HCT116 (cell line): Measurements from ENCODE around the gene TEPSIN. TPM values are rescaled to one million over a fixed set of nuclear protein-coding genes. Genes with fewer than 3 reads are reported as not detected.
A peak's percentile ranks its signal among the peaks of the same experiment; 100 is the strongest.

ENCODE experiments used
- ATAC-seq: fragments of 200-7000 bp; cut with Tn5 transposase; 2 replicates; pipeline ENCODE4 v1.9.1; 2020; ENCODE audit warnings: mild to moderate bottlenecking, moderate library complexity
- BruUV-seq: library from RNA; stranded (reverse); fragments of 400-500 nt; replicated peaks from 2 replicates; lab custom pipeline; 2021; lab: Mats Ljungman, UMichigan
- CTCF ChIA-PET: fragments of 300-600 bp; sonication (Branson Sonifier 250); formaldehyde crosslinking; loops from one replicate; lab custom pipeline; 2021; ENCODE audit warnings: antibody characterized with exemption; lab: Charles Lee
- POLR2A ChIA-PET: fragments of 300-600, 350-600 bp; sonication (Branson Sonifier 250); formaldehyde crosslinking; loops from one replicate; lab custom pipeline; 2021; ENCODE audit warnings: antibody characterized with exemption; lab: Charles Lee
- RAD21 ChIA-PET, 2 experiments: fragments of 300-600 bp; sonication (Branson Sonifier 250); formaldehyde crosslinking; loops; one replicate each; lab custom pipeline; 2023; ENCODE audit warnings: low total read pairs in 2 of 2; ENCODE audit not compliant: uncharacterized antibody in 2 of 2, unreplicated experiment in 2 of 2, low non-redundant PET in 1 of 2; lab: Charles Lee
- DNase-seq: peaks from one replicate; pipeline ENCODE4 v3.0.0-alpha.2; 2010; ENCODE audit warnings: low read depth, low spot score
- H2AFZ ChIP-seq: fragments of 200-600 bp; shearing (Covaris generic), sonication (generic); 2 replicates; pipeline ENCODE4 v1.6.1; 2017; ENCODE audit warnings: low read depth, mixed run types, mixed read lengths, antibody characterized with exemption, low read length; ENCODE audit not compliant: poor library complexity, severe bottlenecking
- H3K27ac ChIP-seq: 2 replicates; pipeline ENCODE4 v1.5.1; 2012; ENCODE audit warnings: low read depth, low read length
- H3K27me3 ChIP-seq: fragments of 200-600 bp; sonication (generic); 2 replicates; pipeline ENCODE4 v1.6.1; 2016; ENCODE audit warnings: mixed run types, low read length, mixed read lengths; ENCODE audit not compliant: insufficient read depth
- H3K36me3 ChIP-seq, 2 experiments: fragments of 200-500 bp in 1 of 2; fragments of 200-600 bp in 1 of 2; sonication (Bioruptor generic) in 1 of 2; sonication (generic) in 1 of 2; 2 replicates each; pipeline versions ENCODE4 v1.5.1 to v1.6.1; 2014 to 2016; ENCODE audit warnings: low read length in 2 of 2, inconsistent platforms in 1 of 2, mixed read lengths in 1 of 2, mixed run types in 1 of 2; ENCODE audit not compliant: insufficient read depth in 2 of 2, control insufficient read depth in 1 of 2
- H3K4me1 ChIP-seq, 2 experiments: fragments of 200-600 bp in 1 of 2; sonication (generic) in 1 of 2; 2 replicates each; pipeline versions ENCODE4 v1.5.1 to v1.6.1; 2012 to 2017; ENCODE audit warnings: low read length in 2 of 2, inconsistent platforms in 1 of 2, mild to moderate bottlenecking in 1 of 2, mixed read lengths in 1 of 2, mixed run types in 1 of 2, moderate library complexity in 1 of 2; ENCODE audit not compliant: insufficient read depth in 2 of 2, control insufficient read depth in 1 of 2
- H3K4me2 ChIP-seq: fragments of 200-600 bp; sonication (generic); 2 replicates; pipeline ENCODE4 v1.6.1; 2017; ENCODE audit warnings: mixed run types, low read length, mixed read lengths
- H3K4me3 ChIP-seq, 2 experiments: fragments of 200-600 bp in 1 of 2; sonication (generic) in 1 of 2; replicated peaks in 1 of 2; 2 replicates each; pipeline ENCODE4 v1.5.1; 2011 to 2016; ENCODE audit warnings: low read length in 2 of 2, control low read depth in 1 of 2, low read depth in 1 of 2, mild to moderate bottlenecking in 1 of 2, mixed read lengths in 1 of 2, mixed run types in 1 of 2
- H3K79me2 ChIP-seq: fragments of 200-600 bp; sonication (generic); 2 replicates; pipeline ENCODE4 v1.6.1; 2017; ENCODE audit warnings: mild to moderate bottlenecking, mixed run types, low read length, moderate library complexity, mixed read lengths; ENCODE audit not compliant: insufficient read depth
- H3K9ac ChIP-seq: fragments of 200-600 bp; sonication (generic); 2 replicates; pipeline ENCODE4 v1.6.1; 2016; ENCODE audit warnings: low read length, mixed read lengths
- H3K9me2 ChIP-seq: fragments of 200-600 bp; sonication (generic), shearing (Covaris generic); 2 replicates; pipeline ENCODE4 v1.6.1; 2017; ENCODE audit warnings: mixed run types, mild to moderate bottlenecking, moderate library complexity; ENCODE audit not compliant: insufficient read depth
- H3K9me3 ChIP-seq, 2 experiments: fragments of 200-500 bp in 1 of 2; fragments of 200-600 bp in 1 of 2; sonication (Bioruptor generic) in 1 of 2; sonication (generic) in 1 of 2; 2 replicates each; pipeline ENCODE4 v1.6.1; 2014 to 2017; ENCODE audit warnings: low read length in 2 of 2, mixed read lengths in 2 of 2, inconsistent platforms in 1 of 2, low read depth in 1 of 2, mild to moderate bottlenecking in 1 of 2, mixed run types in 1 of 2, moderate library complexity in 1 of 2; ENCODE audit not compliant: control insufficient read depth in 1 of 2, insufficient read depth in 1 of 2
- H4K20me1 ChIP-seq: fragments of 200-600 bp; sonication (generic), shearing (Covaris generic); 2 replicates; pipeline ENCODE4 v1.6.1; 2017; ENCODE audit warnings: mixed run types, mild to moderate bottlenecking, moderate library complexity; ENCODE audit not compliant: insufficient read depth
- ATF3 ChIP-seq: IDR thresholded peaks from 2 replicates; pipeline ENCODE4 v1.6.1; 2012
- EGR1 ChIP-seq: IDR thresholded peaks from 2 replicates; pipeline ENCODE4 v1.6.1; 2012; ENCODE audit warnings: low read depth
- EZH2phosphoT487 ChIP-seq: fragments of 200-600 bp; IDR thresholded peaks from 2 replicates; pipeline ENCODE4 v1.6.1; 2018; ENCODE audit warnings: antibody characterized with exemption, borderline replicate concordance
- FOSL1 ChIP-seq: IDR thresholded peaks from 2 replicates; pipeline ENCODE4 v1.6.1; 2012; ENCODE audit warnings: low read depth
- MAX ChIP-seq: IDR thresholded peaks from 2 replicates; pipeline ENCODE4 v1.6.1; 2012
- RAD21 ChIP-seq: IDR thresholded peaks from 2 replicates; pipeline ENCODE4 v1.6.1; 2012; ENCODE audit warnings: low read depth, mild to moderate bottlenecking
- SIN3A ChIP-seq: IDR thresholded peaks from 2 replicates; pipeline ENCODE4 v1.6.1; 2012; ENCODE audit warnings: low read depth
- SP1 ChIP-seq: IDR thresholded peaks from 2 replicates; pipeline ENCODE4 v1.6.1; 2012; ENCODE audit warnings: low read depth
- SRF ChIP-seq: IDR thresholded peaks from 2 replicates; pipeline ENCODE4 v1.6.1; 2012; ENCODE audit warnings: low read depth
- TCF7L2 ChIP-seq: IDR thresholded peaks from 2 replicates; pipeline ENCODE4 v1.7.0; 2011; ENCODE audit warnings: borderline replicate concordance, inconsistent platforms; ENCODE audit not compliant: insufficient read depth, insufficient read length; ENCODE audit errors: extremely low read depth
- ZFX ChIP-seq: fragments of 450-650 bp; IDR thresholded peaks from 2 replicates; pipeline ENCODE4 v1.6.1; 2017
- intact Hi-C: fragments of 100-400 bp; cut with micrococcal nuclease; formaldehyde crosslinking; loops from 2 replicates; pipeline ENCODE4 v1.10.0; 2022
- total RNA-seq: library from RNA; stranded (reverse); gene quantifications from one replicate; pipeline ENCODE4 v1.2.1, GENCODE V29; 2021; ENCODE audit not compliant: unreplicated experiment
- TF ChIP-seq, protein P1 (sequence below), 3 experiments: fragments of 200-600 bp in 1 of 3; sonication (generic) in 1 of 3; IDR thresholded peaks in 2 of 3; conservative IDR thresholded peaks in 1 of 3; 2 replicates each; pipeline ENCODE4 v1.5.1; 2012 to 2017; ENCODE audit warnings: low read depth in 2 of 3, low read length in 2 of 3, antibody characterized with exemption in 1 of 3, borderline replicate concordance in 1 of 3, control low read depth in 1 of 3, mild to moderate bottlenecking in 1 of 3, mixed read lengths in 1 of 3, mixed run types in 1 of 3, moderate library complexity in 1 of 3; ENCODE audit not compliant: insufficient read depth in 1 of 3

TEPSIN gene
- total RNA-seq, 1 experiment from 2014 or later, result 50.6 TPM

GRCh38 chr17:81187586-81188490 lies 51.0 kb downstream of the TEPSIN start:
- Histone ChIP-seq H3K4me3 (no peak overlapping the region), H3K4me1 (no peaks in the 10 kb centered on the region), H3K9me2 (no peaks in the 10 kb centered on the region), H3K27me3 (no peaks in the 10 kb centered on the region), H3K36me3 (no peaks in the 10 kb centered on the region)
- no TSS peak for BruUV-seq
- POLR2A ChIA-PET, result no interaction called here
- TF ChIP-seq ZFX (no peak), MAX (no peak), SIN3A (no peak), EGR1 (no peak), TCF7L2 (no peak), FOSL1 (no peak), EZH2phosphoT487 (no peak), SP1 (no peak), ATF3 (no peak), RAD21 (no peak), SRF (no peak)
- TF ChIP-seq, protein P1, sequence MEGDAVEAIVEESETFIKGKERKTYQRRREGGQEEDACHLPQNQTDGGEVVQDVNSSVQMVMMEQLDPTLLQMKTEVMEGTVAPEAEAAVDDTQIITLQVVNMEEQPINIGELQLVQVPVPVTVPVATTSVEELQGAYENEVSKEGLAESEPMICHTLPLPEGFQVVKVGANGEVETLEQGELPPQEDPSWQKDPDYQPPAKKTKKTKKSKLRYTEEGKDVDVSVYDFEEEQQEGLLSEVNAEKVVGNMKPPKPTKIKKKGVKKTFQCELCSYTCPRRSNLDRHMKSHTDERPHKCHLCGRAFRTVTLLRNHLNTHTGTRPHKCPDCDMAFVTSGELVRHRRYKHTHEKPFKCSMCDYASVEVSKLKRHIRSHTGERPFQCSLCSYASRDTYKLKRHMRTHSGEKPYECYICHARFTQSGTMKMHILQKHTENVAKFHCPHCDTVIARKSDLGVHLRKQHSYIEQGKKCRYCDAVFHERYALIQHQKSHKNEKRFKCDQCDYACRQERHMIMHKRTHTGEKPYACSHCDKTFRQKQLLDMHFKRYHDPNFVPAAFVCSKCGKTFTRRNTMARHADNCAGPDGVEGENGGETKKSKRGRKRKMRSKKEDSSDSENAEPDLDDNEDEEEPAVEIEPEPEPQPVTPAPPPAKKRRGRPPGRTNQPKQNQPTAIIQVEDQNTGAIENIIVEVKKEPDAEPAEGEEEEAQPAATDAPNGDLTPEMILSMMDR (IDR thresholded peaks at IDR 0.05 in 2 of 3, conservative IDR thresholded peaks at IDR 0.05 in 1 of 3; ENCODE audit: borderline replicate concordance in 1 of 3, insufficient read depth in 1 of 3, low read depth in 2 of 3, low read length in 2 of 3), result no peak
- TF ChIP-seq, all 23 proteins: peak for 0
- intact Hi-C loops, result no loop called here
- ChIA-PET RAD21 (interaction anchor here in 1 of 2 experiments (0.6 kb wide), 1 partner anchor 45 kb away, joined by 3 read pairs; no protein-coding TSS in a partner anchor), CTCF (no interaction called here)
- H2AFZ ChIP-seq, result no peak overlapping the region
- H3K79me2 ChIP-seq, result no peaks in the 10 kb centered on the region
- H3K9ac ChIP-seq, result no peak overlapping the region
- no peak overlapping the region; the same call in 1 of the 2 replicates for H3K27ac ChIP-seq
- H3K9me3 ChIP-seq, result no peaks in the 10 kb centered on the region
- 0 out of 2 replicates have a peak, but pooled peaks have one; percentile 6 for ATAC-seq
- DNase-seq, result no peak
- no peaks in the 10 kb centered on the region for H4K20me1 ChIP-seq
- no peak overlapping the region for H3K4me2 ChIP-seq
